Esophagus muscularis mucosa (tissue), 3 donors: ENCODE measurements around the gene GCLC.

Experiments
- POLR2A ChIP-seq: fragments of 450-650 bp; IDR thresholded peaks from one replicate; pipeline ENCODE4 v1.6.1; 2017; ENCODE audit warnings: antibody characterized with exemption, moderate library complexity, mild to moderate bottlenecking, low read depth
- TF ChIP-seq, protein P1 (sequence below), 3 experiments: fragments of 200-600 bp in 2 of 3; fragments of 450-650 bp in 1 of 3; sonication (generic) in 2 of 3; IDR thresholded peaks; one replicate each; pipeline ENCODE4 v1.5.1; 2017 to 2019; ENCODE audit warnings: antibody characterized with exemption in 3 of 3, mild to moderate bottlenecking in 2 of 3, moderate library complexity in 1 of 3

- TF ChIP-seq, protein P1, sequence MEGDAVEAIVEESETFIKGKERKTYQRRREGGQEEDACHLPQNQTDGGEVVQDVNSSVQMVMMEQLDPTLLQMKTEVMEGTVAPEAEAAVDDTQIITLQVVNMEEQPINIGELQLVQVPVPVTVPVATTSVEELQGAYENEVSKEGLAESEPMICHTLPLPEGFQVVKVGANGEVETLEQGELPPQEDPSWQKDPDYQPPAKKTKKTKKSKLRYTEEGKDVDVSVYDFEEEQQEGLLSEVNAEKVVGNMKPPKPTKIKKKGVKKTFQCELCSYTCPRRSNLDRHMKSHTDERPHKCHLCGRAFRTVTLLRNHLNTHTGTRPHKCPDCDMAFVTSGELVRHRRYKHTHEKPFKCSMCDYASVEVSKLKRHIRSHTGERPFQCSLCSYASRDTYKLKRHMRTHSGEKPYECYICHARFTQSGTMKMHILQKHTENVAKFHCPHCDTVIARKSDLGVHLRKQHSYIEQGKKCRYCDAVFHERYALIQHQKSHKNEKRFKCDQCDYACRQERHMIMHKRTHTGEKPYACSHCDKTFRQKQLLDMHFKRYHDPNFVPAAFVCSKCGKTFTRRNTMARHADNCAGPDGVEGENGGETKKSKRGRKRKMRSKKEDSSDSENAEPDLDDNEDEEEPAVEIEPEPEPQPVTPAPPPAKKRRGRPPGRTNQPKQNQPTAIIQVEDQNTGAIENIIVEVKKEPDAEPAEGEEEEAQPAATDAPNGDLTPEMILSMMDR (IDR thresholded peaks at IDR 0.05) = peak in 2 of 3 experiments; percentile 97 to 98
- TF ChIP-seq POLR2A = no peak
Measured at GRCh38 chr6:53484476-53485280, 60.2 kb downstream of the GCLC start.
